OCI-LY3 (cell line): Measurements from ENCODE around the gene GSG1L.
"Not testable (repeated sequence)": the region's sequence is repeated elsewhere in the genome, so short reads cannot be mapped to it uniquely, and the experiment has no call there.

ENCODE experiments used
- H2AFZ ChIP-seq: fragments of 200-600, 300-600 bp; shearing (Covaris generic); 2 replicates; pipeline ENCODE4 v1.6.0; 2014; ENCODE audit warnings: antibody characterized with exemption, low read depth, low read length
- H3K27ac ChIP-seq: fragments of 200-600, 300-600 bp; sonication (generic); 2 replicates; pipeline ENCODE4 v1.5.1; 2014; ENCODE audit warnings: mild to moderate bottlenecking, low read length, moderate library complexity, mixed read lengths
- H3K27me3 ChIP-seq: fragments of 200-600, 300-600 bp; sonication (generic); 2 replicates; pipeline ENCODE4 v1.6.1; 2014; ENCODE audit warnings: low read depth, low read length, mixed read lengths
- H3K36me3 ChIP-seq: fragments of 200-600, 300-600 bp; sonication (generic); replicated peaks from 2 replicates; pipeline ENCODE3; 2014; ENCODE audit warnings: low read depth, low read length, mixed read lengths
- H3K4me1 ChIP-seq: fragments of 300-600, 200-600 bp; sonication (generic); 2 replicates; pipeline ENCODE4 v1.6.1; 2014; ENCODE audit warnings: low read length, mixed read lengths
- H3K4me2 ChIP-seq: fragments of 200-600, 300-600 bp; sonication (generic); 2 replicates; pipeline ENCODE4 v1.6.1; 2014; ENCODE audit warnings: low read length, mixed read lengths
- H3K4me3 ChIP-seq: fragments of 300-600, 200-600 bp; sonication (generic); 2 replicates; pipeline ENCODE4 v1.5.1; 2014; ENCODE audit warnings: antibody characterized with exemption, mild to moderate bottlenecking, low read length, moderate library complexity
- H3K79me2 ChIP-seq: fragments of 300-600, 200-600 bp; shearing (Covaris generic); 2 replicates; pipeline ENCODE4 v1.6.1; 2014; ENCODE audit warnings: mild to moderate bottlenecking, low read length, mixed read lengths
- H3K9ac ChIP-seq: fragments of 300-600, 200-600 bp; shearing (Covaris generic); 2 replicates; pipeline ENCODE4 v1.6.0; 2014; ENCODE audit warnings: mild to moderate bottlenecking, low read length, moderate library complexity
- H3K9me3 ChIP-seq: fragments of 200-600, 300-600 bp; shearing (Covaris generic); 2 replicates; pipeline ENCODE4 v1.6.1; 2014; ENCODE audit warnings: low read length, mixed read lengths; ENCODE audit not compliant: insufficient read depth
- H4K20me1 ChIP-seq: fragments of 200-600, 300-600 bp; sonication (generic); 2 replicates; pipeline ENCODE4 v1.6.1; 2016; ENCODE audit warnings: low read length, mixed read lengths; ENCODE audit not compliant: insufficient read depth
- CTCF ChIP-seq: fragments of 200-600, 300-600 bp; sonication (generic); IDR thresholded peaks from 2 replicates; pipeline ENCODE4 v1.5.1; 2014; ENCODE audit warnings: antibody characterized with exemption, low read length, low read depth
- EZH2phosphoT487 ChIP-seq: fragments of 200-600 bp; shearing (Covaris generic); IDR thresholded peaks from 2 replicates; pipeline ENCODE4 v1.6.1; 2018; ENCODE audit warnings: antibody characterized with exemption, mixed run types, low read depth

GSG1L gene

GRCh38 chr16:27980076-27980775 lies 83.3 kb downstream of the GSG1L start:
- H3K4me1 ChIP-seq: no peaks in the 10 kb centered on the region
- TF ChIP-seq EZH2phosphoT487 (no peak), CTCF (no peak)
- H3K9me3 ChIP-seq: no peaks in the 10 kb centered on the region
- no peak overlapping the region for H2AFZ ChIP-seq
- H3K4me3 ChIP-seq: no peak overlapping the region
- H4K20me1 ChIP-seq: no peaks in the 10 kb centered on the region
- H3K27me3 ChIP-seq: 0 out of 2 replicates have a peak, but pooled peaks cover 5% of the 10 kb centered on the region
- no peak overlapping the region for H3K9ac ChIP-seq
- no peaks in the 10 kb centered on the region for H3K79me2 ChIP-seq
- H3K36me3 ChIP-seq: no peaks in the 10 kb centered on the region
- no peak overlapping the region for H3K27ac ChIP-seq
- H3K4me2 ChIP-seq: no peak overlapping the region

GRCh38 chr16:27979668-27980067 lies 83.8 kb downstream of the GSG1L start:
- not testable (repeated sequence) for H3K4me2 ChIP-seq, H3K9ac ChIP-seq, H4K20me1 ChIP-seq, H3K4me3 ChIP-seq, H3K79me2 ChIP-seq, H3K9me3 ChIP-seq, H3K27ac ChIP-seq, H3K4me1 ChIP-seq, H3K36me3 ChIP-seq, H3K27me3 ChIP-seq, H2AFZ ChIP-seq

- H3K36me3 ChIP-seq: no peaks in the 10 kb centered on the region
- H2AFZ ChIP-seq: no peak overlapping the region
- no peak overlapping the region for H3K9ac ChIP-seq
- no peaks in the 10 kb centered on the region for H3K9me3 ChIP-seq
- no peaks in the 10 kb centered on the region for H3K79me2 ChIP-seq
- H3K27me3 ChIP-seq: 0 out of 2 replicates have a peak, but pooled peaks cover 5% of the 10 kb centered on the region
- H3K4me3 ChIP-seq: no peak overlapping the region
- H4K20me1 ChIP-seq: no peaks in the 10 kb centered on the region
- H3K4me2 ChIP-seq: no peak overlapping the region
- no peak for TF ChIP-seq CTCF
- H3K27ac ChIP-seq: no peak overlapping the region
- H3K4me1 ChIP-seq: no peaks in the 10 kb centered on the region
Measured at GRCh38 chr16:27978876-27979275, 84.6 kb downstream of the GSG1L start.

- no peak for TF ChIP-seq EZH2phosphoT487
- no peak for TF ChIP-seq CTCF
- Histone ChIP-seq H3K4me2 (no peak overlapping the region), H3K27ac (no peak overlapping the region), H4K20me1 (no peaks in the 10 kb centered on the region), H3K79me2 (no peaks in the 10 kb centered on the region), H3K4me1 (peaks cover under 1% of the 10 kb centered on the region; the same call in 1 of the 2 replicates), H3K9me3 (no peaks in the 10 kb centered on the region), H3K27me3 (0 out of 2 replicates have a peak, but pooled peaks cover 5% of the 10 kb centered on the region), H3K9ac (no peak overlapping the region), H2AFZ (no peak overlapping the region), H3K4me3 (no peak overlapping the region), H3K36me3 (no peaks in the 10 kb centered on the region)
Measured at GRCh38 chr16:27977966-27978365, 85.5 kb downstream of the GSG1L start.
